ENCODE measurements around the gene GPR142. TPM values are rescaled to one million over a fixed set of nuclear protein-coding genes. Genes with fewer than 3 reads are reported as not detected.
A peak's percentile ranks its signal among the peaks of the same experiment; 100 is the strongest.

GPR142 gene
- total and polyA plus RNA-seq, 2 of the 13 experiments (the other 11 are each of a cell fraction or from before 2014, with no cell fraction given), result not detected

GRCh38 chr17:74373838-74374606 lies 6.7 kb downstream of the GPR142 start (continued):
- TF ChIP-seq TRAFD1 (CRISPR knock-in tag; IDR thresholded peaks at IDR 0.05; ENCODE audit: borderline replicate concordance), result no peak; the same call in 1 of the 2 replicates
- no peak for TF ChIP-seq ZNF260 (CRISPR knock-in tag; IDR thresholded peaks at IDR 0.05; ENCODE audit: borderline replicate concordance, low read depth)
- peak; percentile 74; the same call in 1 of the 2 replicates for TF ChIP-seq ZNF136 (CRISPR knock-in tag; IDR thresholded peaks at IDR 0.05; ENCODE audit: low read depth)
- no peak for TF ChIP-seq ATF6 (CRISPR knock-in tag; conservative IDR thresholded peaks at IDR 0.05)
- TF ChIP-seq MAFG (CRISPR knock-in tag; IDR thresholded peaks at IDR 0.05), result no peak
- TF ChIP-seq MBNL3 (CRISPR knock-in tag; conservative IDR thresholded peaks at IDR 0.05), result no peak
- no peak for TF ChIP-seq ZBTB34 (CRISPR knock-in tag; IDR thresholded peaks at IDR 0.05)
- no peak for TF ChIP-seq ZNF207 (IDR thresholded peaks at IDR 0.05; ENCODE audit: borderline replicate concordance)
- peak; percentile 93; the same call in 1 of the 2 replicates for TF ChIP-seq ZNF598 (CRISPR knock-in tag; IDR thresholded peaks at IDR 0.05; ENCODE audit: borderline replicate concordance)
- no peak for TF ChIP-seq ZSCAN12 (CRISPR knock-in tag; IDR thresholded peaks at IDR 0.05)
- TF ChIP-seq TFDP2 (CRISPR knock-in tag; IDR thresholded peaks at IDR 0.05), result 0 out of 2 replicates have a peak, but pooled peaks have one; percentile 20
- TF ChIP-seq ARID2 (CRISPR knock-in tag; IDR thresholded peaks at IDR 0.05; ENCODE audit: borderline replicate concordance), result no peak
- 0 out of 2 replicates have a peak, but pooled peaks have one; percentile 25 for TF ChIP-seq E2F2 (CRISPR knock-in tag; IDR thresholded peaks at IDR 0.05; ENCODE audit: borderline replicate concordance)
- TF ChIP-seq ZNF841 (CRISPR knock-in tag; IDR thresholded peaks at IDR 0.05; ENCODE audit: borderline replicate concordance), result no peak
- no peak for TF ChIP-seq ZBTB39 (CRISPR knock-in tag; IDR thresholded peaks at IDR 0.05)
- no peak for TF ChIP-seq TBX3 (IDR thresholded peaks at IDR 0.05; ENCODE audit: borderline replicate concordance)

Measured in HepG2 (cell line).